H9 (cell line): ENCODE data around the gene EML3. TPM values are rescaled to one million over a fixed set of nuclear protein-coding genes. Genes with fewer than 3 reads are reported as not detected.

ENCODE experiments used
- DNase-seq: peaks from one replicate; pipeline ENCODE4 v3.0.0-alpha.2; 2017
- H2AFZ ChIP-seq: one replicate; pipeline ENCODE4 v1.6.1; 2013; ENCODE audit warnings: mild to moderate bottlenecking, low read length, control low read depth, moderate library complexity
- H2AK5ac ChIP-seq: 2 replicates; pipeline ENCODE4 v1.6.1; 2013; ENCODE audit warnings: low read length, control low read depth, mixed read lengths; ENCODE audit not compliant: insufficient read length
- H2BK120ac ChIP-seq: one replicate; pipeline ENCODE4 v1.6.1; 2013; ENCODE audit warnings: low read depth, mild to moderate bottlenecking, low read length, control low read depth, inconsistent platforms; ENCODE audit not compliant: poor library complexity, severe bottlenecking
- H2BK12ac ChIP-seq: 2 replicates; pipeline ENCODE4 v1.6.1; 2013; ENCODE audit warnings: low read length, control low read depth, mixed read lengths, low read depth; ENCODE audit not compliant: insufficient read length
- H2BK15ac ChIP-seq: 2 replicates; pipeline ENCODE4 v1.6.1; 2013; ENCODE audit warnings: low read depth, low read length, control low read depth
- H2BK20ac ChIP-seq: one replicate; pipeline ENCODE4 v1.6.1; 2013; ENCODE audit warnings: low read depth, mild to moderate bottlenecking, low read length, control low read depth, inconsistent platforms; ENCODE audit not compliant: poor library complexity, severe bottlenecking
- H2BK5ac ChIP-seq: 2 replicates; pipeline ENCODE4 v1.6.1; 2013; ENCODE audit warnings: low read length, control low read depth, mixed read lengths; ENCODE audit not compliant: insufficient read length
- H3K14ac ChIP-seq: 2 replicates; pipeline ENCODE4 v1.6.1; 2013; ENCODE audit warnings: low read length, control low read depth; ENCODE audit not compliant: insufficient read depth
- H3K18ac ChIP-seq: 2 replicates; pipeline ENCODE4 v1.6.1; 2013; ENCODE audit warnings: low read depth, mild to moderate bottlenecking, mixed read lengths, low read length, control low read depth; ENCODE audit not compliant: insufficient read length
- H3K23ac ChIP-seq: 2 replicates; pipeline ENCODE4 v1.6.1; 2013; ENCODE audit warnings: low read length, control low read depth, mixed read lengths, low read depth; ENCODE audit not compliant: insufficient read length
- H3K23me2 ChIP-seq: 2 replicates; pipeline ENCODE4 v1.6.1; 2013; ENCODE audit warnings: low read depth, mild to moderate bottlenecking, mixed read lengths, low read length, control low read depth; ENCODE audit not compliant: insufficient read length, poor library complexity, severe bottlenecking
- H3K27ac ChIP-seq: 2 replicates; pipeline ENCODE4 v1.5.1; 2013; ENCODE audit warnings: low read length, control low read depth, mixed read lengths, low read depth; ENCODE audit not compliant: insufficient read length
- H3K27me3 ChIP-seq: 2 replicates; pipeline ENCODE4 v1.6.1; 2013; ENCODE audit warnings: low read length, control low read depth, inconsistent platforms; ENCODE audit not compliant: insufficient read depth
- H3K4ac ChIP-seq: 2 replicates; pipeline ENCODE4 v1.6.1; 2013; ENCODE audit warnings: low read depth, mild to moderate bottlenecking, control low read depth, inconsistent platforms, low read length, moderate library complexity
- H3K4me1 ChIP-seq: 2 replicates; pipeline ENCODE4 v1.6.1; 2013; ENCODE audit warnings: low read length, control low read depth, inconsistent platforms; ENCODE audit not compliant: insufficient read depth
- H3K4me2 ChIP-seq: 2 replicates; pipeline ENCODE4 v1.6.1; 2013; ENCODE audit warnings: low read length, control low read depth, mixed read lengths; ENCODE audit not compliant: insufficient read length, insufficient read depth
- H3K56ac ChIP-seq: 2 replicates; pipeline ENCODE4 v1.6.1; 2013; ENCODE audit warnings: low read depth, mild to moderate bottlenecking, mixed read lengths, low read length, control low read depth; ENCODE audit not compliant: insufficient read length
- H3K79me1 ChIP-seq: 2 replicates; pipeline ENCODE4 v1.6.1; 2013; ENCODE audit warnings: low read depth, mild to moderate bottlenecking, moderate library complexity, low read length, control low read depth, inconsistent platforms; ENCODE audit not compliant: insufficient read depth, poor library complexity, severe bottlenecking
- H3K79me2 ChIP-seq: 2 replicates; pipeline ENCODE4 v1.6.1; 2013; ENCODE audit warnings: low read length, control low read depth, inconsistent platforms; ENCODE audit not compliant: insufficient read depth
- H3K9ac ChIP-seq: 2 replicates; pipeline ENCODE4 v1.6.1; 2013; ENCODE audit warnings: low read length, control low read depth, mixed read lengths; ENCODE audit not compliant: insufficient read length; ENCODE audit errors: extremely low read depth
- H3K9me3 ChIP-seq: one replicate; pipeline ENCODE4 v1.6.1; 2013; ENCODE audit warnings: low read depth, low read length, inconsistent platforms; ENCODE audit not compliant: control insufficient read depth
- H3T11ph ChIP-seq: one replicate; pipeline ENCODE4 v1.6.1; 2013; ENCODE audit warnings: mild to moderate bottlenecking, low read length, control low read depth, inconsistent platforms
- H4K20me1 ChIP-seq: one replicate; pipeline ENCODE4 v1.6.1; 2013; ENCODE audit not compliant: control insufficient read depth, insufficient read length, insufficient read depth
- H4K5ac ChIP-seq: 2 replicates; pipeline ENCODE4 v1.6.1; 2013; ENCODE audit warnings: low read depth, mild to moderate bottlenecking, mixed read lengths, low read length, control low read depth; ENCODE audit not compliant: insufficient read length
- H4K8ac ChIP-seq: replicated peaks from 2 replicates; pipeline ENCODE4 v1.6.1; 2013; ENCODE audit warnings: low read length, control low read depth, mixed read lengths, low read depth; ENCODE audit not compliant: insufficient read length
- H4K91ac ChIP-seq: 2 replicates; pipeline ENCODE4 v1.6.1; 2013; ENCODE audit warnings: low read depth, mild to moderate bottlenecking, moderate library complexity, mixed read lengths, low read length, control low read depth; ENCODE audit not compliant: insufficient read length
- H3K27ac Mint-ChIP-seq, 3 experiments: 2 replicates in 2 of 3; 3 replicates in 1 of 3; pipeline ENCODE4 v1.8.0; 2020 to 2021; ENCODE audit warnings: mixed read lengths in 3 of 3, mild to moderate bottlenecking in 1 of 3, moderate library complexity in 1 of 3
- H3K27me3 Mint-ChIP-seq: 2 replicates; pipeline ENCODE4 v1.8.0; 2021; ENCODE audit warnings: low read depth, mild to moderate bottlenecking, moderate library complexity, mixed read lengths
- H3K36me3 Mint-ChIP-seq, 3 experiments: 2 replicates in 2 of 3; 3 replicates in 1 of 3; pipeline ENCODE4 v1.8.0; 2020 to 2021; ENCODE audit warnings: low read depth in 3 of 3, mixed read lengths in 3 of 3; ENCODE audit not compliant: insufficient read depth in 1 of 3
- H3K4me1 Mint-ChIP-seq, 2 experiments: 2 replicates each; pipeline ENCODE4 v1.8.0; 2020; ENCODE audit warnings: mixed read lengths in 2 of 2
- H3K4me3 Mint-ChIP-seq, 2 experiments: 2 replicates in 1 of 2; 3 replicates in 1 of 2; pipeline ENCODE4 v1.8.0; 2020 to 2021; ENCODE audit warnings: mild to moderate bottlenecking in 2 of 2, mixed read lengths in 2 of 2, moderate library complexity in 1 of 2
- H3K9me3 Mint-ChIP-seq, 2 experiments: 2 replicates in 1 of 2; 3 replicates in 1 of 2; pipeline ENCODE4 v1.8.0; 2020; ENCODE audit warnings: mild to moderate bottlenecking in 2 of 2, mixed read lengths in 2 of 2, moderate library complexity in 1 of 2
- CTCF ChIP-seq: fragments of 200-600 bp; sonication (generic); conservative IDR thresholded peaks from 3 replicates; pipeline ENCODE4 v1.8.0; 2021; ENCODE audit warnings: antibody characterized with exemption, mild to moderate bottlenecking
- WGBS: extraction: QIAGEN DNeasy Blood & Tissue Kit; methylation state at CpG from one replicate; pipeline ENCODE4 v1.1.7; 2013; ENCODE audit warnings: missing lambda C conversion rate, low lambda C conversion rate, mixed read lengths; ENCODE audit not compliant: insufficient read length; ENCODE audit errors: extremely low coverage; 5-methylcytosine and 5-hydroxymethylcytosine counted together
- total RNA-seq: library from RNA; stranded (reverse); gene quantifications from 2 replicates; pipeline ENCODE4 v1.2.1, GENCODE V29; 2021

Gene EML3
- total RNA-seq, 1 experiment from 2014 or later = 35.3 TPM

GRCh38 chr11:62607714-62608113 is 4.9 kb downstream of the EML3 start:
- Histone ChIP-seq H2AFZ (no peak overlapping the region), H3K23ac (no peak overlapping the region), H3K79me2 (no peaks in the 10 kb centered on the region), H2BK5ac (no peak overlapping the region), H3K9ac (no peak overlapping the region), H3K56ac (no peak overlapping the region), H3K4ac (no peak overlapping the region), H3K4me2 (no peak overlapping the region), H4K91ac (no peak overlapping the region), H3K27ac (no peak overlapping the region), H3K9me3 (no peaks in the 10 kb centered on the region), H3K79me1 (no peaks in the 10 kb centered on the region), H3K4me1 (0 out of 2 replicates have a peak, but pooled peaks cover 2% of the 10 kb centered on the region), H4K20me1 (peaks cover 2% of the 10 kb centered on the region), H2BK20ac (no peak overlapping the region), H4K5ac (no peak overlapping the region), H3K18ac (no peak overlapping the region), H2BK12ac (no peak overlapping the region), H3K23me2 (peaks cover 15% of the 10 kb centered on the region), H2AK5ac (no peak overlapping the region), H3K14ac (no peak overlapping the region), H4K8ac (no peak overlapping the region), H2BK15ac (no peak overlapping the region), H3T11ph (no peak overlapping the region), H2BK120ac (no peak overlapping the region), H3K27me3 (peaks cover 11% of the 10 kb centered on the region; the same call in 1 of the 2 replicates)
- Mint-ChIP-seq H3K4me1 (peaks cover 39 to 66% of the 10 kb centered on the region in 2 experiments), H3K4me3 (peak overlapping the region in 1 of 2 experiments; percentile 19; a peak in 1 of 5 replicates), H3K9me3 (no peaks in the 10 kb centered on the region), H3K27ac (peak overlapping the region; percentile 50 to 85 (median 76); a peak in 4 of 7 replicates), H3K27me3 (peaks cover 24% of the 10 kb centered on the region), H3K36me3 (peaks cover 8 to 23% (median 13%) of the 10 kb centered on the region in 3 experiments; a peak in 6 of 7 replicates)
- TF ChIP-seq CTCF = no peak
- DNase-seq = no peak
- no CpG with 5 or more reads among the region's 4 CpGs for WGBS
